ENCODE measurements around the gene SBNO1.
"Not testable (repeated sequence)": the region's sequence is repeated elsewhere in the genome, so short reads cannot be mapped to it uniquely, and the experiment has no call there.

Gene SBNO1

GRCh38 chr12:123268850-123269249 is 95.8 kb downstream of the SBNO1 start:
- no peak for DNase-seq

GRCh38 chr12:123267991-123268843 is 96.4 kb downstream of the SBNO1 start:
- DNase-seq: no peak

GRCh38 chr12:123267335-123267920 is 97.2 kb downstream of the SBNO1 start:
- no peak for DNase-seq

GRCh38 chr12:123266679-123267277 is 97.9 kb downstream of the SBNO1 start:
- no peak for DNase-seq

- no peak for DNase-seq
Observed at GRCh38 chr12:123265851-123266678, 98.6 kb downstream of the SBNO1 start.

- no peak for DNase-seq
Observed at GRCh38 chr12:123264642-123265041, 100.0 kb downstream of the SBNO1 start.

GRCh38 chr12:123263196-123263817 is 101.3 kb downstream of the SBNO1 start:
- no peak for DNase-seq

- DNase-seq: no peak
Observed at GRCh38 chr12:123261196-123261595, 103.5 kb downstream of the SBNO1 start.

- DNase-seq: no peak
Observed at GRCh38 chr12:123260081-123260480, 104.6 kb downstream of the SBNO1 start.

- DNase-seq: no peak
Observed at GRCh38 chr12:123258593-123258992, 106.1 kb downstream of the SBNO1 start.

- DNase-seq: no peak
Observed at GRCh38 chr12:123254853-123255446, 109.7 kb downstream of the SBNO1 start.

- DNase-seq: no peak
Observed at GRCh38 chr12:123253641-123254459, 110.8 kb downstream of the SBNO1 start.

- not testable (repeated sequence) for DNase-seq
Observed at GRCh38 chr12:123252365-123252764, 112.3 kb downstream of the SBNO1 start.

- no peak for DNase-seq
Observed at GRCh38 chr12:123251403-123252076, 113.1 kb downstream of the SBNO1 start.

- DNase-seq: no peak
Observed at GRCh38 chr12:123250471-123251383, 113.9 kb downstream of the SBNO1 start.

- DNase-seq: not testable (repeated sequence)
Observed at GRCh38 chr12:123248996-123249741, 115.5 kb downstream of the SBNO1 start.

- DNase-seq: not testable (repeated sequence)
Observed at GRCh38 chr12:123248129-123248528, 116.5 kb downstream of the SBNO1 start.

GRCh38 chr12:123245678-123246077 is 119.0 kb downstream of the SBNO1 start:
- no peak for DNase-seq

Data from EL (cell line).